Gastroesophageal sphincter (tissue), 4 donors: ENCODE results near the gene MPO. TPM values are rescaled to one million over a fixed set of nuclear protein-coding genes. Genes with fewer than 3 reads are reported as not detected.

Experiments
- ATAC-seq: fragments of 150-250 bp; one replicate; pipeline ENCODE4 v1.9.1; 2016; ENCODE audit warnings: mild to moderate bottlenecking, moderate library complexity
- H3K27ac ChIP-seq, 4 donors: fragments of 200-600 bp; sonication (generic) in 3 of 4; 1 replicate in 3 of 4; 2 replicates in 1 of 4; pipeline ENCODE4 v1.5.1; 2016 to 2019
- H3K27me3 ChIP-seq: fragments of 200-600 bp; sonication (generic); one replicate; pipeline ENCODE4 v1.5.1; 2019
- H3K36me3 ChIP-seq, 2 donors: fragments of 200-600 bp; sonication (generic); one replicate each; pipeline ENCODE4 v1.5.1; 2019; ENCODE audit warnings: control low read depth in 1 of 2
- H3K4me1 ChIP-seq, 3 donors: fragments of 200-600 bp; sonication (generic); 1 replicate in 2 of 3; 2 replicates in 1 of 3; pipeline ENCODE4 v1.5.1; 2016 to 2019; ENCODE audit warnings: control low read depth in 2 of 3
- H3K4me3 ChIP-seq, 2 donors: fragments of 200-600 bp; sonication (generic); one replicate each; pipeline ENCODE4 v1.5.1; 2019; ENCODE audit warnings: mild to moderate bottlenecking in 1 of 2, moderate library complexity in 1 of 2
- H3K9me3 ChIP-seq, 3 donors: fragments of 200-600 bp; sonication (generic); one replicate each; pipeline ENCODE4 v1.5.1; 2017 to 2019; ENCODE audit warnings: control low read depth in 2 of 3
- CTCF ChIP-seq, 4 experiments: fragments of 200-600 bp in 2 of 4; fragments of 450-650 bp in 2 of 4; sonication (generic) in 1 of 4; IDR thresholded peaks; one replicate each; pipeline ENCODE4 v1.5.1; 2017 to 2019; ENCODE audit warnings: antibody characterized with exemption in 4 of 4, mild to moderate bottlenecking in 2 of 4, moderate library complexity in 2 of 4
- EP300 ChIP-seq: sonication (generic); formaldehyde crosslinking; IDR thresholded peaks from one replicate; pipeline ENCODE4 v1.6.1; 2017; ENCODE audit warnings: antibody characterized with exemption, mild to moderate bottlenecking
- POLR2A ChIP-seq, 2 donors: fragments of 450-650 bp; IDR thresholded peaks; one replicate each; pipeline ENCODE4 v1.6.1; 2017; ENCODE audit warnings: antibody characterized with exemption in 2 of 2, mild to moderate bottlenecking in 2 of 2, moderate library complexity in 1 of 2
- POLR2AphosphoS5 ChIP-seq: sonication (generic); formaldehyde crosslinking; IDR thresholded peaks from one replicate; pipeline ENCODE4 v1.6.1; 2017; ENCODE audit warnings: antibody characterized with exemption
- WGBS, 2 donors: methylation state at CpG; one replicate each; pipeline ENCODE4 v1.1.5; 2018; ENCODE audit warnings: low coverage in 1 of 2; 5-methylcytosine and 5-hydroxymethylcytosine counted together
- total RNA-seq, 4 donors: library from RNA; depleted of rRNA; stranded (reverse); fragments of >200 nt; gene quantifications; one replicate each; pipeline ENCODE4 v1.1.0, GENCODE V29; 2016

The MPO gene
- total RNA-seq, 4 donors from 2014 or later, result 1.6 TPM; not detected in 3

- H3K27ac ChIP-seq, result no peak overlapping the region
- peaks cover 0 to 20% of the 10 kb centered on the region in 2 donors for H3K36me3 ChIP-seq
- TF ChIP-seq POLR2A (IDR thresholded peaks at IDR 0.05) (no peak), EP300 (no peak), POLR2AphosphoS5 (no peak)
- 64 to 85% methylated on average over 3 to 6 of the region's 6 CpGs for whole genome bisulfite sequencing, 2 donors
- no peak overlapping the region for H3K4me3 ChIP-seq
- H3K4me1 ChIP-seq, result no peaks in the 10 kb centered on the region
- H3K27me3 ChIP-seq, result no peaks in the 10 kb centered on the region
- ATAC-seq, result no peak
- no peaks in the 10 kb centered on the region for H3K9me3 ChIP-seq
Measured at GRCh38 chr17:58300336-58300735, 19.6 kb upstream of the MPO start.

- TF ChIP-seq CTCF (IDR thresholded peaks at IDR 0.05), result no peak
- no peak for TF ChIP-seq EP300
- no peak for TF ChIP-seq POLR2AphosphoS5
- TF ChIP-seq POLR2A (IDR thresholded peaks at IDR 0.05), result no peak
- ATAC-seq, result no peak
- Histone ChIP-seq H3K27me3 (peaks cover 30% of the 10 kb centered on the region), H3K9me3 (no peaks in the 10 kb centered on the region), H3K4me1 (no peaks in the 10 kb centered on the region), H3K27ac (no peak overlapping the region), H3K36me3 (no peaks in the 10 kb centered on the region), H3K4me3 (no peak overlapping the region)
- WGBS, 2 donors, result 50% methylated on average over 1 of the region's 1 CpG; no CpG with 5 or more reads in 1 of the 2 donors
Measured at GRCh38 chr17:58294034-58294433, 13.3 kb upstream of the MPO start.

- Histone ChIP-seq H3K27me3 (peaks cover 40% of the 10 kb centered on the region), H3K36me3 (no peaks in the 10 kb centered on the region), H3K4me3 (no peak overlapping the region), H3K27ac (no peak overlapping the region), H3K9me3 (no peaks in the 10 kb centered on the region), H3K4me1 (no peaks in the 10 kb centered on the region)
- TF ChIP-seq CTCF (IDR thresholded peaks at IDR 0.05), result no peak
- TF ChIP-seq EP300, result no peak
- no peak for TF ChIP-seq POLR2A (IDR thresholded peaks at IDR 0.05)
- no peak for TF ChIP-seq POLR2AphosphoS5
- 64 to 69% methylated on average over 5 of the region's 5 CpGs for WGBS, 2 donors
- ATAC-seq, result no peak
Measured at GRCh38 chr17:58291246-58291645, 10.5 kb upstream of the MPO start.

- Histone ChIP-seq H3K4me1 (no peaks in the 10 kb centered on the region), H3K4me3 (no peak overlapping the region), H3K9me3 (no peaks in the 10 kb centered on the region), H3K27ac (no peak overlapping the region), H3K27me3 (peaks cover 49% of the 10 kb centered on the region), H3K36me3 (no peaks in the 10 kb centered on the region)
- 46% methylated on average over 2 of the region's 2 CpGs; no CpG with 5 or more reads in 1 of the 2 donors for WGBS, 2 donors
- ATAC-seq, result no peak
- TF ChIP-seq POLR2AphosphoS5, result no peak
Measured at GRCh38 chr17:58289869-58290268, 9.1 kb upstream of the MPO start.

GRCh38 chr17:58285422-58285810 lies 4.7 kb upstream of the MPO start:
- ATAC-seq, result no peak
- TF ChIP-seq POLR2AphosphoS5 (no peak), POLR2A (IDR thresholded peaks at IDR 0.05) (no peak), CTCF (IDR thresholded peaks at IDR 0.05) (no peak), EP300 (no peak)

GRCh38 chr17:58284613-58285421 lies 4.1 kb upstream of the MPO start:
- no peak for TF ChIP-seq CTCF (IDR thresholded peaks at IDR 0.05)
- no peak for TF ChIP-seq POLR2A (IDR thresholded peaks at IDR 0.05)
- TF ChIP-seq EP300, result no peak
- TF ChIP-seq POLR2AphosphoS5, result no peak

More at GRCh38 chr17:58285422-58285810, 4.7 kb upstream of the MPO start:
- no peaks in the 10 kb centered on the region for H3K9me3 ChIP-seq
- 80 to 85% methylated on average over 1 to 2 of the region's 3 CpGs for WGBS, 2 donors
- H3K4me3 ChIP-seq, result no peak overlapping the region
- H3K27ac ChIP-seq, result no peak overlapping the region
- peaks cover 53% of the 10 kb centered on the region for H3K27me3 ChIP-seq
- H3K4me1 ChIP-seq, result no peaks in the 10 kb centered on the region
- no peaks in the 10 kb centered on the region for H3K36me3 ChIP-seq

More at GRCh38 chr17:58284613-58285421, 4.1 kb upstream of the MPO start:
- no peak for ATAC-seq
- no peak overlapping the region for H3K4me3 ChIP-seq
- H3K4me1 ChIP-seq, result no peaks in the 10 kb centered on the region
- peaks cover 53% of the 10 kb centered on the region for H3K27me3 ChIP-seq
- no peaks in the 10 kb centered on the region for H3K9me3 ChIP-seq
- H3K36me3 ChIP-seq, result no peaks in the 10 kb centered on the region
- H3K27ac ChIP-seq, result no peak overlapping the region
- 44 to 66% methylated on average over 4 to 6 of the region's 6 CpGs for WGBS, 2 donors
